GM12878 (cell line): ENCODE measurements around the gene NMUR1. TPM values are rescaled to one million over a fixed set of nuclear protein-coding genes. Genes with fewer than 3 reads are reported as not detected.
A peak's percentile ranks its signal among the peaks of the same experiment; 100 is the strongest.

Experiments used
- BRCA1 ChIP-seq: IDR thresholded peaks from 2 replicates; pipeline ENCODE4 v1.6.1; 2011; ENCODE audit warnings: low read depth, low read length, improper control_type of control experiment
- JUND ChIP-seq: IDR thresholded peaks from 2 replicates; pipeline ENCODE4 v1.6.1; 2012; ENCODE audit warnings: low read depth, mild to moderate bottlenecking, low read length, improper control_type of control experiment, moderate library complexity
- MTA3 ChIP-seq: IDR thresholded peaks from 2 replicates; pipeline ENCODE4 v1.6.1; 2012; ENCODE audit warnings: low read length, inconsistent platforms, borderline replicate concordance
- PAX5 ChIP-seq: IDR thresholded peaks from 2 replicates; pipeline ENCODE4 v1.6.1; 2011; ENCODE audit warnings: low read depth, low read length, borderline replicate concordance
- PML ChIP-seq: IDR thresholded peaks from 2 replicates; pipeline ENCODE4 v1.6.1; 2012; ENCODE audit warnings: low read length, inconsistent platforms
- RAD51 ChIP-seq: fragments of 450-650 bp; IDR thresholded peaks from 2 replicates; pipeline ENCODE4 v1.6.1; 2016; ENCODE audit warnings: moderate library complexity, mild to moderate bottlenecking, inconsistent platforms
- RCOR1 ChIP-seq: conservative IDR thresholded peaks from 2 replicates; pipeline ENCODE4 v1.6.1; 2012; ENCODE audit warnings: low read depth, low read length, improper control_type of control experiment
- RELA ChIP-seq: fragments of 450-650 bp; IDR thresholded peaks from 2 replicates; pipeline ENCODE4 v1.8.0; 2014; ENCODE audit warnings: borderline replicate concordance; ENCODE audit not compliant: partially characterized antibody
- STAT1 ChIP-seq: fragments of 450-650 bp; conservative IDR thresholded peaks from 2 replicates; pipeline ENCODE4 v1.6.1; 2014; ENCODE audit warnings: antibody characterized with exemption, mild to moderate bottlenecking
- STAT3 ChIP-seq: IDR thresholded peaks from 2 replicates; pipeline ENCODE4 v1.6.1; 2011; ENCODE audit warnings: low read depth, low read length, improper control_type of control experiment
- TBL1XR1 ChIP-seq: IDR thresholded peaks from 2 replicates; pipeline ENCODE4 v1.6.1; 2012; ENCODE audit warnings: low read depth, low read length, improper control_type of control experiment
- ZNF217 ChIP-seq: fragments of 450-650 bp; IDR thresholded peaks from 2 replicates; pipeline ENCODE4 v1.6.1; 2017; ENCODE audit warnings: antibody characterized with exemption, mild to moderate bottlenecking
- ZNF24 ChIP-seq: fragments of 450-650 bp; IDR thresholded peaks from 2 replicates; pipeline ENCODE4 v1.6.1; 2017; ENCODE audit warnings: antibody characterized with exemption, mild to moderate bottlenecking
- polyA plus RNA-seq, 11 experiments: library from polyadenylated mRNA; depleted of rRNA in 4 of 11; unstranded in 6 of 11; stranded (reverse) in 5 of 11; fragments of >200 nt; fragmentation: Nextera tagmentation in 4 of 11; fragmentation: Illumina TruSeq in 1 of 11; extraction: Ambion mirVana in 4 of 11; extraction: Trizol in 1 of 11; gene quantifications; 1 replicate in 1 of 11; 2 replicates in 10 of 11; pipeline versions ENCODE4 v1.2.1 to v1.2.3, GENCODE V29; 2011 to 2016; ENCODE audit warnings: inconsistent platforms in 2 of 11, missing spikeins in 2 of 11, low read depth in 1 of 11
- total RNA-seq, 4 experiments: library from RNA; depleted of rRNA in 3 of 4; stranded (reverse); fragments of >200 nt in 3 of 4; fragmentation: Illumina TruSeq in 1 of 4; extraction: Trizol in 1 of 4; gene quantifications; 2 replicates each; pipeline versions ENCODE4 v1.2.1 to v1.2.3, GENCODE V29; 2013 to 2021
- TF ChIP-seq, protein P1 (sequence below): IDR thresholded peaks from 2 replicates; pipeline ENCODE4 v1.6.1; 2011; ENCODE audit warnings: borderline replicate concordance, low read depth, mild to moderate bottlenecking, moderate library complexity, low read length; ENCODE audit not compliant: insufficient read depth, poor library complexity, severe bottlenecking
- TF ChIP-seq, protein P2 (sequence below): IDR thresholded peaks from 2 replicates; pipeline ENCODE4 v1.6.1; 2012; ENCODE audit warnings: low read depth, low read length, improper control_type of control experiment
- TF ChIP-seq, protein P3 (sequence below): fragments of 150-350 bp; IDR thresholded peaks from 2 replicates; pipeline ENCODE4 v1.6.1; 2016; ENCODE audit warnings: low read depth, low read length
- TF ChIP-seq, protein P4 (sequence below): IDR thresholded peaks from 2 replicates; pipeline ENCODE4 v1.6.1; 2011; ENCODE audit warnings: borderline replicate concordance, low read depth, mild to moderate bottlenecking, moderate library complexity, mixed read lengths, low read length; ENCODE audit not compliant: insufficient read depth; ENCODE audit errors: extremely low read length
- TF ChIP-seq, protein P5 (sequence below): fragments of 450-650 bp; formaldehyde crosslinking; IDR thresholded peaks from 2 replicates; pipeline ENCODE4 v1.4.0; 2022; ENCODE audit warnings: mild to moderate bottlenecking, moderate library complexity
- TF ChIP-seq, protein P6 (sequence below): IDR thresholded peaks from 2 replicates; pipeline ENCODE4 v1.6.1; 2012; ENCODE audit warnings: low read depth, low read length, improper control_type of control experiment

NMUR1 gene
- total and polyA plus RNA-seq, 10 of the 15 experiments (the other 5 are each of a cell fraction or from before 2014, with no cell fraction given): under 0.01 to 0.08 (median 0.02) TPM; not detected in 5

DNA sequence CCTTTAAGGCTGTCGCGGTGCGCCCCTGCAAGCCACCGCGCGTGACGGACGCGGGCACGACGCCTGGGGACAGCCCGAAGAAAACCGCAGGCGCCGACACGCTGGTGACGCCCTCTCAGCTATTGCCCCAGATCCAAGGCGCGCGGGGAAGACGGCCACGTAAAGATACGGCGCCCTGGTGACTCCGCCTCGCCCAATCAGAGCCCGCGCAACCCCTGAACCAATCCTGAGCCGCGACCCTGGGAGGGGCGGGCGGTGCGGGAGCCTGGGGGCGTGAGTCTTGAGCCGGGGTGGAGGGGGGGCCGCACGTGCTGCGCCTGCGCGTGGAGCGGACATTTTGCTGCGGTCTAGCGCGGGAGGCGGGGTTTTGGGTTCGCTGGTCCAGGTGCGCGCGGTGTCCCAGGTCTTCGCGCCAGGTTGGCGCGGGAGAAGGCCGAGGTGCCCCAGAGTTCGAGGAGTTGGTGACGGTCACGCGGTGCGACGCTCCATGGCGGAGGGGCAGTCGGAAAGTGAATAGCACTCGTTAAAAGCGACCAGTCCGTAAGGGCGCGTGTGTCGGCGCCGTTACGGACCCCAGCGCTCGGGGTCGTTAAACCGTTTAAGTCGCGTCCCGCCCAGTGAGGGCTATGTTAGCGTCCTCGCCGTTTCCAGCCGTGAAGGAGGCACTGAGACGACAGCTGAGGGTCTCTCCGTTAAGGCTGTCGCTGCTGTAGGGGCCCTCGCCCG lies 15.9 kb downstream of the NMUR1 start (continued):
- TF ChIP-seq, protein P1, sequence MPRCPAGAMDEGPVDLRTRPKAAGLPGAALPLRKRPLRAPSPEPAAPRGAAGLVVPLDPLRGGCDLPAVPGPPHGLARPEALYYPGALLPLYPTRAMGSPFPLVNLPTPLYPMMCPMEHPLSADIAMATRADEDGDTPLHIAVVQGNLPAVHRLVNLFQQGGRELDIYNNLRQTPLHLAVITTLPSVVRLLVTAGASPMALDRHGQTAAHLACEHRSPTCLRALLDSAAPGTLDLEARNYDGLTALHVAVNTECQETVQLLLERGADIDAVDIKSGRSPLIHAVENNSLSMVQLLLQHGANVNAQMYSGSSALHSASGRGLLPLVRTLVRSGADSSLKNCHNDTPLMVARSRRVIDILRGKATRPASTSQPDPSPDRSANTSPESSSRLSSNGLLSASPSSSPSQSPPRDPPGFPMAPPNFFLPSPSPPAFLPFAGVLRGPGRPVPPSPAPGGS: no peak
- TF ChIP-seq ZNF24: no peak
- TF ChIP-seq, protein P2, sequence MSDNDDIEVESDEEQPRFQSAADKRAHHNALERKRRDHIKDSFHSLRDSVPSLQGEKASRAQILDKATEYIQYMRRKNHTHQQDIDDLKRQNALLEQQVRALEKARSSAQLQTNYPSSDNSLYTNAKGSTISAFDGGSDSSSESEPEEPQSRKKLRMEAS: peak; percentile 71; the same call in 1 of the 2 replicates
- peak; percentile 87 for TF ChIP-seq PML
- TF ChIP-seq RAD51: peak; percentile 38; the same call in 1 of the 2 replicates
- TF ChIP-seq, protein P3, sequence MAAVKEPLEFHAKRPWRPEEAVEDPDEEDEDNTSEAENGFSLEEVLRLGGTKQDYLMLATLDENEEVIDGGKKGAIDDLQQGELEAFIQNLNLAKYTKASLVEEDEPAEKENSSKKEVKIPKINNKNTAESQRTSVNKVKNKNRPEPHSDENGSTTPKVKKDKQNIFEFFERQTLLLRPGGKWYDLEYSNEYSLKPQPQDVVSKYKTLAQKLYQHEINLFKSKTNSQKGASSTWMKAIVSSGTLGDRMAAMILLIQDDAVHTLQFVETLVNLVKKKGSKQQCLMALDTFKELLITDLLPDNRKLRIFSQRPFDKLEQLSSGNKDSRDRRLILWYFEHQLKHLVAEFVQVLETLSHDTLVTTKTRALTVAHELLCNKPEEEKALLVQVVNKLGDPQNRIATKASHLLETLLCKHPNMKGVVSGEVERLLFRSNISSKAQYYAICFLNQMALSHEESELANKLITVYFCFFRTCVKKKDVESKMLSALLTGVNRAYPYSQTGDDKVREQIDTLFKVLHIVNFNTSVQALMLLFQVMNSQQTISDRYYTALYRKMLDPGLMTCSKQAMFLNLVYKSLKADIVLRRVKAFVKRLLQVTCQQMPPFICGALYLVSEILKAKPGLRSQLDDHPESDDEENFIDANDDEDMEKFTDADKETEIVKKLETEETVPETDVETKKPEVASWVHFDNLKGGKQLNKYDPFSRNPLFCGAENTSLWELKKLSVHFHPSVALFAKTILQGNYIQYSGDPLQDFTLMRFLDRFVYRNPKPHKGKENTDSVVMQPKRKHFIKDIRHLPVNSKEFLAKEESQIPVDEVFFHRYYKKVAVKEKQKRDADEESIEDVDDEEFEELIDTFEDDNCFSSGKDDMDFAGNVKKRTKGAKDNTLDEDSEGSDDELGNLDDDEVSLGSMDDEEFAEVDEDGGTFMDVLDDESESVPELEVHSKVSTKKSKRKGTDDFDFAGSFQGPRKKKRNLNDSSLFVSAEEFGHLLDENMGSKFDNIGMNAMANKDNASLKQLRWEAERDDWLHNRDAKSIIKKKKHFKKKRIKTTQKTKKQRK: no peak
- TF ChIP-seq, protein P4, sequence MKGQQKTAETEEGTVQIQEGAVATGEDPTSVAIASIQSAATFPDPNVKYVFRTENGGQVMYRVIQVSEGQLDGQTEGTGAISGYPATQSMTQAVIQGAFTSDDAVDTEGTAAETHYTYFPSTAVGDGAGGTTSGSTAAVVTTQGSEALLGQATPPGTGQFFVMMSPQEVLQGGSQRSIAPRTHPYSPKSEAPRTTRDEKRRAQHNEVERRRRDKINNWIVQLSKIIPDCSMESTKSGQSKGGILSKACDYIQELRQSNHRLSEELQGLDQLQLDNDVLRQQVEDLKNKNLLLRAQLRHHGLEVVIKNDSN: peak; percentile 79
- peak; percentile 49 for TF ChIP-seq RELA
- TF ChIP-seq, protein P5, sequence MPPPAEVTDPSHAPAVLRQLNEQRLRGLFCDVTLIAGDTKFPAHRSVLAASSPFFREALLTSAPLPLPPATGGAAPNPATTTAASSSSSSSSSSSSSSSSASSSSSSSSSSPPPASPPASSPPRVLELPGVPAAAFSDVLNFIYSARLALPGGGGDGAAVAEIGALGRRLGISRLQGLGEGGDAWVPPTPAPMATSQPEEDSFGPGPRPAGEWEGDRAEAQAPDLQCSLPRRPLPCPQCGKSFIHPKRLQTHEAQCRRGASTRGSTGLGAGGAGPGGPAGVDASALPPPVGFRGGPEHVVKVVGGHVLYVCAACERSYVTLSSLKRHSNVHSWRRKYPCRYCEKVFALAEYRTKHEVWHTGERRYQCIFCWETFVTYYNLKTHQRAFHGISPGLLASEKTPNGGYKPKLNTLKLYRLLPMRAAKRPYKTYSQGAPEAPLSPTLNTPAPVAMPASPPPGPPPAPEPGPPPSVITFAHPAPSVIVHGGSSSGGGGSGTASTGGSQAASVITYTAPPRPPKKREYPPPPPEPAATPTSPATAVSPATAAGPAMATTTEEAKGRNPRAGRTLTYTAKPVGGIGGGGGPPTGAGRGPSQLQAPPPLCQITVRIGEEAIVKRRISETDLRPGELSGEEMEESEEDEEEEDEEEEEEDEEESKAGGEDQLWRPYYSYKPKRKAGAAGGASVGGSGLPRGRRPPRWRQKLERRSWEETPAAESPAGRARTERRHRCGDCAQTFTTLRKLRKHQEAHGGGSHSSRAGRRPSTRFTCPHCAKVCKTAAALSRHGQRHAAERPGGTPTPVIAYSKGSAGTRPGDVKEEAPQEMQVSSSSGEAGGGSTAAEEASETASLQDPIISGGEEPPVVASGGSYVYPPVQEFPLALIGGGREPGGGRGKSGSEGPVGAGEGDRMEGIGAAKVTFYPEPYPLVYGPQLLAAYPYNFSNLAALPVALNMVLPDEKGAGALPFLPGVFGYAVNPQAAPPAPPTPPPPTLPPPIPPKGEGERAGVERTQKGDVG (CRISPR knock-in tag): peak; percentile 50; the same call in 1 of the 2 replicates
- no peak for TF ChIP-seq BRCA1
- TF ChIP-seq STAT3: no peak
- TF ChIP-seq RCOR1: no peak
- TF ChIP-seq TBL1XR1: 0 out of 2 replicates have a peak, but pooled peaks have one; percentile 6
- no peak for TF ChIP-seq MTA3
- no peak for TF ChIP-seq JUND
- TF ChIP-seq PAX5: peak; percentile 95
- TF ChIP-seq, protein P6, sequence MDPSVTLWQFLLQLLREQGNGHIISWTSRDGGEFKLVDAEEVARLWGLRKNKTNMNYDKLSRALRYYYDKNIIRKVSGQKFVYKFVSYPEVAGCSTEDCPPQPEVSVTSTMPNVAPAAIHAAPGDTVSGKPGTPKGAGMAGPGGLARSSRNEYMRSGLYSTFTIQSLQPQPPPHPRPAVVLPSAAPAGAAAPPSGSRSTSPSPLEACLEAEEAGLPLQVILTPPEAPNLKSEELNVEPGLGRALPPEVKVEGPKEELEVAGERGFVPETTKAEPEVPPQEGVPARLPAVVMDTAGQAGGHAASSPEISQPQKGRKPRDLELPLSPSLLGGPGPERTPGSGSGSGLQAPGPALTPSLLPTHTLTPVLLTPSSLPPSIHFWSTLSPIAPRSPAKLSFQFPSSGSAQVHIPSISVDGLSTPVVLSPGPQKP: no peak; the same call in 1 of the 2 replicates
- no peak for TF ChIP-seq ZNF217
- TF ChIP-seq STAT1: no peak
